ENCODE data around the gene HYOU1.
"Not testable (repeated sequence)": the region's sequence is repeated elsewhere in the genome, so short reads cannot be mapped to it uniquely, and the experiment has no call there.

The HYOU1 gene

GRCh38 chr11:119084663-119085436, 27.8 kb upstream of the HYOU1 start, which contains the start of gene HMBS:
Gene HMBS (plus strand): TSS chr11:119084881. CDS start chr11:119085034, 153 bp downstream.
- peak; percentile 77 for DNase-seq (ENCODE audit: low read depth)

- no peak for DNase-seq (ENCODE audit: low read depth)
Observed at GRCh38 chr11:119081682-119082260, 24.8 kb upstream of the HYOU1 start.

DNA sequence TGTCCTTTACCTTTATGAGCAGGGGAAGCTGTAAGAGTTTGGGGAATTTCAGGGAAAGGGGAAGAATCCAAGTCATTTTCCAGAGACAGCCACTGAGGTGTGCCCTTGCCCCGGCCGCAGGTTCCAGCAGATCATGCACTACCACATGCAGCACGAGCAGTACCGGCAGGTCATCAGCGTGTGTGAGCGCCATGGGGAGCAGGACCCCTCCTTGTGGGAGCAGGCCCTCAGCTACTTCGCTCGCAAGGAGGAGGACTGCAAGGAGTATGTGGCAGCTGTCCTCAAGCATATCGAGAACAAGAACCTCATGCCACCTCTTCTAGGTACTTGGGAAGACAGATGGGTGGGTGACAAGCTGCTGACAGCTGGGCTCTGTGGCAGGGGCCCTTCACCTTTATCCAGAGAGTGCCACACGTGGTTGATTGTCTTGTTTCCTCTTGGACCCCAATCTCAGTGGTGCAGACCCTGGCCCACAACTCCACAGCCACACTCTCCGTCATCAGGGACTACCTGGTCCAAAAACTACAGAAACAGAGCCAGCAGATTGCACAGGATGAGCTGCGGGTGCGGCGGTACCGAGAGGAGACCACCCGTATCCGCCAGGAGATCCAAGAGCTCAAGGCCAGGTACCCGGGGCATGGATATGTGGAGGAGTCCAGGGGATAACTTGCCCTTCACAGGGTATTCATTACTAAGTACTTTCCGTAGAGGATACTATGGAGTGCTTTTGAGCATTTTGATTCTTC, 21.8 kb upstream of the HYOU1 start:
- DNase-seq (ENCODE audit: low read depth), result no peak

DNA sequence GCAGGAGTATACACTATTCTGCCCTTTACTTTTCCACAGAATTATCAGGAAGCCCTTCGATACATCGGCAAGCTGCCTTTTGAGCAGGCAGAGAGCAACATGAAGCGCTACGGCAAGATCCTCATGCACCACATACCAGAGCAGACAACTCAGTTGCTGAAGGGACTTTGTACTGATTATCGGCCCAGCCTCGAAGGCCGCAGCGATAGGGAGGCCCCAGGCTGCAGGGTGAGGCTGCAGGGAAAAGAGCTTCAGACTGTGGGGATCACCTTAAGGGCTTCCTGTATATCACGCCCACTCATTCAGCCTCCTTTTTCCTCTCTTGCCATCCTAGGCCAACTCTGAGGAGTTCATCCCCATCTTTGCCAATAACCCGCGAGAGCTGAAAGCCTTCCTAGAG, 20.8 kb upstream of the HYOU1 start:
- no peak for DNase-seq (ENCODE audit: low read depth)

- DNase-seq (ENCODE audit: low read depth), result peak; percentile 66
Observed at GRCh38 chr11:119067371-119068222, 10.6 kb upstream of the HYOU1 start, which contains the start of gene VPS11. Gene VPS11 (plus strand): TSS chr11:119067818. CDS start chr11:119067824, 6 bp downstream.

DNA sequence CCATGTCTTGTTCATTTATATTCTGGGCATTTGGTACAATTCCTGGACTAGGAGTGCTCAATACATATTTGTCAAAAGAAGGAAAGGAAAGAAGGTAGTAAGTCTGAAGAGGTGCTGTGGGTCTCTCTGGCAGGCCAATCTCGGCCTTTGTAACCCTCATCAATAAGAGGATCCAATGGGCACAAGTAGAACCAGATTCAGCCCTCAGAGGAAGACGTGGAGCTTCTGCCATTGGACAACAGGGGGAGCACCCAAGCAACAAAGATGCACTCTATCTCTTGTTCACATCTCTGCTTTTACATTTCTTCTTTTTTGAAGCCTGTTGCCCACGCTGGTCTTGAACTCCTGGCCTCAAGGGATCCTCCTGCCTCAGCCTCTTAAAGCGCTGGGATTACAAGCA, 8.4 kb upstream of the HYOU1 start:
- DNase-seq (ENCODE audit: low read depth), result no peak

DNA sequence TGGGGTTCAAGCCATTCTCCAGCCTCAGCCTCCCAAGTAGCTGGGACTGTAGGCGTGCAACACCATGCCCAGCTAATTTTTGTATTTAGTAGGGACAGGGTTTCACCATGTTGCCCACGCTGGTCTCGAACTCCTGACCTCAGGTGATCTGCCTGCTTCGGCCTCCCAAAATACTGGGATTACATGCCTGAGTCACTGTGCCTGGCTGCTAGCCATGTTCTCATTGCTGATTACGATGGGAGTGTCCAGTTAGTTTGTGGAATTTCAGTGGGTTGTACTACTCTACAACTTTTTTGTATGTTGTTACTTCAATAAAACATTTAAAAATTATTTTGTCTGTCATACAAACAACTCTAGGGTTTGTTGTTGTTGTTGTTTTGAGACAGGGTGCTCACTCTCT, 5.8 kb upstream of the HYOU1 start:
- no peak for DNase-seq (ENCODE audit: low read depth)

DNA sequence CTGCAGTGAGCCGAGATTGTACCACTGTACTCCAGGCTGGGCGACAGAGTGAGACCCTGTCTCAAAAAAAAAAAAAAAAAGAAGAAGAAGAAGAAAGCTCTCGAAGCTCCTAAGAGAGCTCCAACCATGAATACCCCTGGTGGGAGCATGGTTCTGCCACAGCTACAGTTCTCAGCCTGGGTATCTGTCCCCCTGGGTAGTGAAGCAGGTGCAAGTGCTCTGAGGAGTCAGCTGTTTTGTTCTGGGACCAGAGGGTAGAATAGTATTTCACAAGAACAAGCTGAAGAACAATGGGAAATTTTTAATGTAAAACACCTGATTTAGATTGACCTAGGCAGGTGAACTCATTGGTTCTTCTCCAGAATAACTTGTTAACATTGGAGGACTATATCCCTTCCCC, 4.3 kb upstream of the HYOU1 start:
- DNase-seq (ENCODE audit: low read depth), result no peak

- not testable (repeated sequence) for DNase-seq (ENCODE audit: low read depth)
Observed at GRCh38 chr11:119059128-119059527, 2.1 kb upstream of the HYOU1 start.

DNA sequence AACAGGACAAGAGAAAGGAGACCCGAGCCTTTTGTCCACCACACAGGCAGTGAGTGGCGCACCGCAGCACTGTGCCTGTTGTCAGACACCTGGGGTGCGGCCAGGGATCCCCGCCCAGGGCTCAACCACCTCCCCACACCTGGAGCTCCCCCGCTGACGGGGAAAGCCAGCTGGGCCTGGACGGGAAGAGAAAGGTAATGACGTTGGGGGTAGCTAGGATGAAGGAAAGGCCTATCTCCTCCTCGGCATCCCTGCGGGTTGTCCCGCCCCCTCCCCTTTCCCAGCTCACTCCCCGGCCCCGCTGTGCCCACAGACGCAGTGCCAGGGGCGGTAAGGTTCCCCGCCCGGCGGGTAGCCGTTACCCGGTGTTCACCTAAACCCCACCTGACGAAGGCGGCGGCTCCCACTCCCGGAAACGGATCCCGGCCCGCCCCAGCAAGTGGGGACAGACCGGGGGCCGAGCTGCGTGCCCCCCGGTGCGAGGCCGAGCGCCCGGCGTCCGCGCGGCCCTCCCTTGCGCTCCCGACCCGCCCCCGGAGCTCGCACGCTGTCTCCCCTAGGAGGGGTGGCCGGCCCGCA, 495 bp downstream of the HYOU1 start:
- DNase-seq (ENCODE audit: low read depth), result no peak

DNA sequence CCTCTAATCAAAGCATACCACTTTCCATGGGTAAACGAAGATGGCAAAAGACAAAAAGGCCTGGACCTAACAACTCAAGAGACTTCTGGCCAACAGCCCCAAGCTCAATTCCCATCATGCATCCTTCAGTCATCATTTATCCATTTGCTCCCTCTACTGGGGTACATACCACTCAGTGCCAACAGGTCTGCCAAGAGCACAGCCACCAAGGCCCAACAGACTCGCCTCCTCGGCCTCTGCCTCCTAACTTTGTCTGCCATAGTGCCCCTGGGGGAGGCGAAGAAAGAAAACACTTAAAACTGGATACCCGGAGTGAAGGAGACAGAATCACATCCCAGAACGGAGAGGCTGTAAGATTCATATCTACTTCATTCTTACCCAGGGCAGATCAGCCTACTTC, 1.1 kb downstream of the HYOU1 start:
- DNase-seq (ENCODE audit: low read depth), result no peak

DNA sequence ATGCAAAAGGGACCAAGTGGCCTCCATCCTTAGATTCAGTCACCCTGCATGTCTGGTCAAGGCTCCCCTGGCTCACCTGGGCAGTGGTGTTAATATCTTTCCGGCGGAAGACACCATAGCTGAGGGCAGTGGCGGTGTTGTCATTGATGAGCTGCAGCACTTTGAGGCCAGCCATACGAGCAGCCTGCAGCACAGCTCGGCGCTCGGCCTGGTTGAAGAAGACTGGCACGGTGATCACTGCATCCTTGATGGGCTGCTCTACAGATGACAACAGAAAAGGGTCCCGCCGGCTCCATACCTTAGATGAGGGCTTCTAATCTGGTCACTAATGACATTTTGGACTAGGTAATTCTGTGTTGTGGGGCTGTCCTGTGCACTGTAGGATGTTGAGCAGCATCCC, 2.6 kb downstream of the HYOU1 start:
- DNase-seq (ENCODE audit: low read depth), result no peak

DNA sequence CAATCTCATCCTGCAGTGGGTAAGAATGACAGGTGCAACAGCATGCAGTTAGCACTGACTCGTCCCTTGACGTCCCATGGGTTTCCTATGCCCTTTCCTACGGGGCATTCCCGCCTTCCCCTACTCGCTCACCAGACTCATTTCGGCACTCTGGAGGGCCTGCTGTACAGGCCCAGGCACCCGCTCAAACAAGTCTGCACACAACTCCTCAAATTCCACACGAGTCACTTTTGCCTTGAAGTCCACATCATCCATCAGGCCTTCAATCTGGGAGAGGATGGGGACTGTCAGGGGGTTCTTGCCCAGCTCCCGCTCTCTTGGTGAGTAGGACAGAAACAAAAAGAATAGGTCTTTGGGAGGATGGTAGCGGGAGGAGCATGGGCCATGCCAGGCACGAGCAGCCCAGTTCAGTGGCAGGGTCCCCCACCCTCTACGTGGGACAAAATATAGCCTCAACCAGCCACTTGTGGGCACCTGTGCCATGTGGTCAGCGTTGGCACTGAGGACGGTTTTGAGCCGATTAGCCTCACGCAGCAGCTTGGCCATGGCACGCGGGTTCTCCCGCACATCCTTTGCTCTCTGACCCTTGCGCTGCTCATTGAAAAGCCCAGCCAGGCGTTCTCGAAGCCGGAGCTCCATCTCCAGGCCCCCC, 4.7 kb downstream of the HYOU1 start:
- DNase-seq (ENCODE audit: low read depth), result no peak

- no peak for DNase-seq (ENCODE audit: low read depth)
Observed at GRCh38 chr11:119051440-119052162, 5.4 kb downstream of the HYOU1 start.

DNA sequence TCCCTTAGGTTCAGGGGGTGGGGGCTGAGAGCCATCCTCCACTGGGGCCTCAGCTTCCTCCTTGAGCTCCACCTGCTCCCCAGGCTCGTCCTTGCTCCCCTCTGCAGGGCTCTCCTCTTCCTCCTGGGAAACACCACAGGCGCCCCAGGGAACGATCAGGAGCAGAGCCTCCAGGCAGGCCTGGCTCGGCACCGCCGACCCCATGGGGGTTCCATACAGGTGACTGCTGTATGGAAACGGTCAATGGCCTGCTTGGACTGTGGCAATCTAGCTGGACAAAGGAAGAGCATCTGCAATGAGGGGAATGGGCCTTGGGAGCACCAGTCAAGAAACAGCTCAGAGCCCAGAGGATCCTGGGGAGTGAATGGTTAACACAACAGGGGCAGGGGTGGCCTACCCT, 7.9 kb downstream of the HYOU1 start:
- DNase-seq (ENCODE audit: low read depth), result no peak

- no peak for DNase-seq (ENCODE audit: low read depth)
Observed at GRCh38 chr11:119048644-119049043, 8.4 kb downstream of the HYOU1 start.

DNA sequence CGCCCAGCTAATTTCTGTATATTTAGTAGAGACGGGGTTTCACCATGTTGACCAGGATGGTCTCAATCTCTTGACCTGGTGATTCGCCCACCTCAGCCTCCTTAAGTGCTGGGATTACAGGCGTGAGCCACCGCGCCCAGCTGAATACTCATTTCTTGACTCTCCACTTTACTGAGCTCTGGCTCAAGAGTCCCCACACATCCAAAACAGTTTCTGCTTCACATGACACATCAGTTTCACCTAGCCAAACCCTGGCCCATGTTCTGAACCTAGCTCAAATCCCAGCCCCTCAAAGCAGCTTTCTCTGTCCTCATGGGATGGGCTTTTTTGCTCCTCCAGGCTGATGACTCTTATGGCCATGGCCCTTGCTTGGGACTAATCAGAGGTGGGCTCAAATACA, 9.8 kb downstream of the HYOU1 start:
- no peak for DNase-seq (ENCODE audit: low read depth)

- DNase-seq (ENCODE audit: low read depth), result no peak
Observed at GRCh38 chr11:119046489-119046888, 10.5 kb downstream of the HYOU1 start.

- no peak for DNase-seq (ENCODE audit: low read depth)
Observed at GRCh38 chr11:119044708-119045107, 12.3 kb downstream of the HYOU1 start.

DNA sequence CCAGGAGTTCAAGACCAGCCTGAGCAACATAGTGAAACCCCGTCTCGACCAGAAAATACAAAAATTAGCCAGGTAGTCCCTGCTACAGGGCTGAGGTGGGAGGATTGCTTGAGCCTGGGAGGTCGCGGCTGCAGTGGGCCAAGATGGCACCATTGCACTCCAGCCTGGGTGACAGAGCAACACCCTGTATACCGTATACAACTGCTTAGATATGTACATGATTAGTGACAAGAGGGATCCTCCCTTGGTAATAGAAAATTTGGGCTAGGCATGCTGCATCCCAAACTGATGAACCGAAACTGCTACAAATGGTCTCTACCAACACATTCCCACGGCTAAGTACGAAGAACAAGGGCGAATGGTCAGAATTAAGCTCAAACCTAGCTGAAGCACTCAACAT, 14.1 kb downstream of the HYOU1 start:
- DNase-seq (ENCODE audit: low read depth), result no peak
